ENCODE results near the gene GLTPD2.

The GLTPD2 gene

DNA sequence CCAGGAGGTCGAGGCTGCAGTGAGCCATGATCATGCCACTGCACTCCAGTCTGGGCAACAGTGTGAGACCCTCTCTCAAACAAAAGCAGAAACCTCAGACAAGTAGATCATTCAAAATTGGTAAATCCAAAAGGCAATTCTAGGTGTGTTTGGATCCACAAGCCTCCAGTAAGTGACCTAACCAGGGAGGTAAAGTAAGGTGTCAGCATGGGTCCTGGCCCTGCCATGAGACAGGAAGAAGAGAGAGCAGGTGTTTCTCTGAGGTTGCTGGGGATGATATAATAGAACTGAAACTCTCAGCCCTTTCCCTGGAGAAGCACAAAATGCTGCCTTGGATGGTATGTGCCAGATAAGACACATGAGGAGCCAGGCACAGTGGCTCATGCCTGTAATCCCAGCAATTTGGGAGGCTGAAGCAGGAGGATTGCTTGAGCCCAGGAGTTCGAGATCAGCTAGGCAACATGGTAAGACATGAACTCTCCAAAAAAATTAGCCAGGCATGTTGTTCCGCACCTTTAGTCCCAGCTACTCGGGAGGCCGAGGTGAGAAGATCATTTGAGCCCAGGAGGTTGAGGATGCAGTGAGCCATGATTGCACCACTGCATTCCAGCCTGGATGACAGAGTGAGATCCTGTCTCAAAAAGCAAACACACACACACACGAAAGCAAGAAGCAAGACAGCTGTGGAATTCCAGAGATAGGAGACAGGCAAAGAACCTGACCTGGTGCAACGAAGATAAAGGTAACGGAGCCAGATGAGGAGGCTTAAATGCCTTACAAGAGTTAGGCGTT, 10.6 kb upstream of the GLTPD2 start:
- Histone ChIP-seq H3K9ac (ENCODE audit: low read length) (no peak overlapping the region), H3K4me3 (ENCODE audit: low read length) (no peak overlapping the region), H3K27me3 (ENCODE audit: low read depth, low read length) (no peaks in the 10 kb centered on the region), H3K36me3 (replicated peaks; ENCODE audit: low read depth, low read length) (no peaks in the 10 kb centered on the region), H4K20me1 (ENCODE audit: insufficient read depth, low read length) (no peaks in the 10 kb centered on the region), H3K9me3 (ENCODE audit: insufficient read depth, low read length) (no peaks in the 10 kb centered on the region), H3K79me2 (ENCODE audit: low read length) (no peaks in the 10 kb centered on the region), H3K4me2 (ENCODE audit: low read length) (no peak overlapping the region), H2AFZ (ENCODE audit: low read depth, low read length) (no peak overlapping the region), H3K27ac (ENCODE audit: low read length) (no peak overlapping the region), H3K4me1 (ENCODE audit: low read length) (no peaks in the 10 kb centered on the region)
- TF ChIP-seq, protein P1, sequence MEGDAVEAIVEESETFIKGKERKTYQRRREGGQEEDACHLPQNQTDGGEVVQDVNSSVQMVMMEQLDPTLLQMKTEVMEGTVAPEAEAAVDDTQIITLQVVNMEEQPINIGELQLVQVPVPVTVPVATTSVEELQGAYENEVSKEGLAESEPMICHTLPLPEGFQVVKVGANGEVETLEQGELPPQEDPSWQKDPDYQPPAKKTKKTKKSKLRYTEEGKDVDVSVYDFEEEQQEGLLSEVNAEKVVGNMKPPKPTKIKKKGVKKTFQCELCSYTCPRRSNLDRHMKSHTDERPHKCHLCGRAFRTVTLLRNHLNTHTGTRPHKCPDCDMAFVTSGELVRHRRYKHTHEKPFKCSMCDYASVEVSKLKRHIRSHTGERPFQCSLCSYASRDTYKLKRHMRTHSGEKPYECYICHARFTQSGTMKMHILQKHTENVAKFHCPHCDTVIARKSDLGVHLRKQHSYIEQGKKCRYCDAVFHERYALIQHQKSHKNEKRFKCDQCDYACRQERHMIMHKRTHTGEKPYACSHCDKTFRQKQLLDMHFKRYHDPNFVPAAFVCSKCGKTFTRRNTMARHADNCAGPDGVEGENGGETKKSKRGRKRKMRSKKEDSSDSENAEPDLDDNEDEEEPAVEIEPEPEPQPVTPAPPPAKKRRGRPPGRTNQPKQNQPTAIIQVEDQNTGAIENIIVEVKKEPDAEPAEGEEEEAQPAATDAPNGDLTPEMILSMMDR (IDR thresholded peaks at IDR 0.05; ENCODE audit: low read depth, low read length) = no peak

DNA sequence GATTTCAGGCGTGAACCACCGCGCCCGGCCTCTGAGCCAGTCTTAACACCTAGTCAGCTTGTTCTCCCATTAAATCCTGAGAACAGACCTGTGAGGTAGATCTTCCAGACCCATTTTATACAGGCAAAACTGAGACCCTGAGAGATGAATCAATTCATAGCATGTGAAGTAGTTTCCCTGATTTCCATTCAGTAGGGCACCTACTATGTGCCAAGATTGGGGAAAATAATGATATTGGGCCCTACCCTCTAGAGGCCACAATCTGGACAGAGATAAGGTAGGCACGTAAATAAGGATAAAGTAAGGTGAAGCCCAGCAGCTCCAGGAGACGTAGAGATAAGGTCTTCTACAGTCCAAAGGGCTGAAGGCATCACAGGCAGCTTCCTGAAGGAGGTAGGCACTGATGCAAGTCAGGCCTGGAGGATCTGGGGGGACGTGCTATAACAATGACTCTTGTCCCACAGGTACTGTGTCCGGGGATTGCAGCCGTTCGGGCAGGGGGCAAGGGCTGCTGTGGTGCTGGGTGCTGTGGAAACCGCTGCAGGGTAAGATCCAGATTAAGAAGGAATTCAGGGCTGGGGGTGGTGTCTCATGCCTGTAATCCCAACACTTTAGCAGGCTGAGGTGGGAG, 8.3 kb upstream of the GLTPD2 start:
- H3K9me3 ChIP-seq (ENCODE audit: insufficient read depth, low read length) = no peaks in the 10 kb centered on the region
- TF ChIP-seq, protein P1 (IDR thresholded peaks at IDR 0.05; ENCODE audit: low read depth, low read length) = no peak
- TF ChIP-seq EZH2phosphoT487 (IDR thresholded peaks at IDR 0.05; ENCODE audit: low read depth) = no peak
- H3K27ac ChIP-seq (ENCODE audit: low read length) = no peak overlapping the region
- no peak overlapping the region for H3K9ac ChIP-seq (ENCODE audit: low read length)
- H3K4me1 ChIP-seq (ENCODE audit: low read length) = no peaks in the 10 kb centered on the region
- H3K4me3 ChIP-seq (ENCODE audit: low read length) = no peak overlapping the region
- H3K36me3 ChIP-seq (replicated peaks; ENCODE audit: low read depth, low read length) = no peaks in the 10 kb centered on the region
- no peaks in the 10 kb centered on the region for H3K79me2 ChIP-seq (ENCODE audit: low read length)
- no peak overlapping the region for H3K4me2 ChIP-seq (ENCODE audit: low read length)
- H2AFZ ChIP-seq (ENCODE audit: low read depth, low read length) = no peak overlapping the region
- H3K27me3 ChIP-seq (ENCODE audit: low read depth, low read length) = no peaks in the 10 kb centered on the region
- H4K20me1 ChIP-seq (ENCODE audit: insufficient read depth, low read length) = no peaks in the 10 kb centered on the region

DNA sequence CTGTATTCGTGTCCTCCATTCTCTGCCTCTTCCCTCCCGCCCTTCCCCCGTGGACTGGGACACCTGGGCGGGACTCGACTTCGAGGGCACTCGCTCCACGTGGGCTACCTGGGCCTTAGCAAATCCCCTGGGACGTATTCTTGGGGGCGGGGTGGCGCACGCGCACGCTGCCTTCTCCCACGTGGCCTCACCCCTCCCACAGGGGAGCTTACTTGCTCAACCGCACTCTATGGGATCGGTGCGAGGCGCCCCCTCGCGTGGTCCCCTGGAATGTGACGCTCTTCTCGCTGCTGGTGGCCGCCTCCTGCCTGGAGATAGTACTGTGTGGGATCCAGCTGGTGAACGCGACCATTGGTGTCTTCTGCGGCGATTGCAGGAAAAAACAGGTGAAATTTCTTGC, 6.1 kb upstream of the GLTPD2 start:
- Histone ChIP-seq H3K36me3 (replicated peaks; ENCODE audit: low read depth, low read length) (no peaks in the 10 kb centered on the region), H2AFZ (ENCODE audit: low read depth, low read length) (no peak overlapping the region), H4K20me1 (ENCODE audit: insufficient read depth, low read length) (no peaks in the 10 kb centered on the region), H3K79me2 (ENCODE audit: low read length) (no peaks in the 10 kb centered on the region), H3K9me3 (ENCODE audit: insufficient read depth, low read length) (no peaks in the 10 kb centered on the region), H3K27ac (ENCODE audit: low read length) (no peak overlapping the region), H3K4me3 (ENCODE audit: low read length) (no peak overlapping the region), H3K4me2 (ENCODE audit: low read length) (no peak overlapping the region), H3K4me1 (ENCODE audit: low read length) (no peaks in the 10 kb centered on the region), H3K9ac (ENCODE audit: low read length) (no peak overlapping the region), H3K27me3 (ENCODE audit: low read depth, low read length) (no peaks in the 10 kb centered on the region)
- no peak for TF ChIP-seq EZH2phosphoT487 (IDR thresholded peaks at IDR 0.05; ENCODE audit: low read depth)
- TF ChIP-seq, protein P1 (IDR thresholded peaks at IDR 0.05; ENCODE audit: low read depth, low read length) = no peak

DNA sequence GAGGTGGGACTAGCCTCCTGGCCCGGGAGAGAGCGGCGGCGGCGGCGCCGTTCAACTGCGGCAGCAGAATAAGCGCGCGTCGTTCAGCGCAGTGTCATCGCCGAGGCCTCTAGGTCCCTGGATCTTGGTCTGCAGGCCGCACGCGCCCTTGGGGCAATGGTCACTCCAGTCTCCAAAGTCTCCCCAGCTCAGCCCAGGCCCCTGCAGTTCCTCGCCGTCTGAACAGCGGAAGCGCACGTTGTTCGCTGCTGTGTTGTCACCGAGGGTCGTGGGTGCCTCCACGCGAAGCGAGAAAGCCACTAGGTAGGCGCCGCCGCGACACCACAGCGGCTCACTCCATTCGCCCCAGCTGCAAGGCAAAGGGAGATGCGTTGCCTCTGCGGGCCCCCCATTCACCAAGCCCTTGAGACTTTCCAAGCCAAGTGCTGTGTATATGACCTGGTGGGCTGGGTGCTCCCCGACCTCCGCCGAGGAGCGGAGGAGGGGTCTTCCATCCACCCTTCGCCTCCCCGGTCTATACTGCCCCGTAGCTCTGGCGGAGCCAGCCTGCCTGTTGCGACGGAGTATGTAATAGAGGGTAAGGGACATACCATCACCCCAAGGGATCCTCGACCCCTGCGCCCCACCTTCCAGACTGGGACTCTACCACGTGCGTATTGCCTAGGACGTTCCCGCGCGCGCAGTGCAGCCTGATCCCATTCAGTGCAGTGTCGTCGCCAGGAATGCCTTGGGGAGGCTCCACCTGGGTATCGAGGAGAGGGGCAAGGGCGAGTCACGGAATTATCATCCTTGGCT, 3.3 kb upstream of the GLTPD2 start:
- no peaks in the 10 kb centered on the region for H3K36me3 ChIP-seq (replicated peaks; ENCODE audit: low read depth, low read length)
- no peak overlapping the region for H3K4me2 ChIP-seq (ENCODE audit: low read length)
- H3K9me3 ChIP-seq (ENCODE audit: insufficient read depth, low read length) = no peaks in the 10 kb centered on the region
- H2AFZ ChIP-seq (ENCODE audit: low read depth, low read length) = no peak overlapping the region
- no peak overlapping the region for H3K9ac ChIP-seq (ENCODE audit: low read length)
- H3K27me3 ChIP-seq (ENCODE audit: low read depth, low read length) = no peaks in the 10 kb centered on the region
- no peaks in the 10 kb centered on the region for H4K20me1 ChIP-seq (ENCODE audit: insufficient read depth, low read length)
- no peaks in the 10 kb centered on the region for H3K4me1 ChIP-seq (ENCODE audit: low read length)
- TF ChIP-seq EZH2phosphoT487 (IDR thresholded peaks at IDR 0.05; ENCODE audit: low read depth) = no peak
- TF ChIP-seq, protein P1 (IDR thresholded peaks at IDR 0.05; ENCODE audit: low read depth, low read length) = no peak
- no peak overlapping the region for H3K27ac ChIP-seq (ENCODE audit: low read length)
- no peaks in the 10 kb centered on the region for H3K79me2 ChIP-seq (ENCODE audit: low read length)
- no peak overlapping the region for H3K4me3 ChIP-seq (ENCODE audit: low read length)

Measured in OCI-LY3 (cell line).